Measurements from ENCODE around the gene ZC2HC1C. TPM values are rescaled to one million over a fixed set of nuclear protein-coding genes. Genes with fewer than 3 reads are reported as not detected.

ZC2HC1C gene
- total RNA-seq, 1 donor = 1.1 TPM

DNA sequence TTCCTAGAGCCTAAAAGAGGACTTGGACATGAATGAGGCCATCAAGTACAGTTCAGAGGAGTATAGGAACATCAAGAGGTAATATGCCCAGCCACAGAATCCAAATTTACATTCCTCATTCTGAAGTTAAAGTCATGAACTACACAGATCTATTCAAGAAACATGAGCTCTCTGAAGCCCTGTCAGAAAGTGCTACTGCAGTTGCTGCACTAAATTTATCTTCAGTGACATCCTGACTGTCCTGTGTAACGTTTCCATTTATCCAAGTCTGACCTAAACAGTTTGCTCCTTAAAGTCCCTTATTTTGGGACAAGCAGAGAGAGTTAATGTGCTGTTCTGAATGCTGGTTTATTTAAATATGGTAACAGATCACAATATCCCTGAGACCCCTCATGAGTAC is 29.2 kb downstream of the ZC2HC1C start:
- no peak for DNase-seq (ENCODE audit: insufficient read length, low spot score, missing footprints)
- Histone ChIP-seq H3K27ac (ENCODE audit: low read depth, low read length) (no peak overlapping the region), H3K4me3 (ENCODE audit: insufficient read depth, low read length) (no peak overlapping the region)

GRCh38 chr14:75101491-75101890 is 32.0 kb downstream of the ZC2HC1C start:
- Histone ChIP-seq H4K20me1 (ENCODE audit: insufficient read depth, low read length) (peaks cover 6% of the 10 kb centered on the region), H3K4me1 (ENCODE audit: insufficient read depth, low read length) (no peaks in the 10 kb centered on the region), H3K4me3 (ENCODE audit: insufficient read depth, low read length) (no peak overlapping the region), H3K27ac (ENCODE audit: low read depth, low read length) (no peak overlapping the region), H3K36me3 (ENCODE audit: insufficient read depth, low read length) (peaks cover 75% of the 10 kb centered on the region), H2AFZ (ENCODE audit: low read length) (no peak overlapping the region), H3K79me2 (ENCODE audit: insufficient read depth, low read length) (no peaks in the 10 kb centered on the region), H3K4me2 (ENCODE audit: insufficient read depth, low read length) (no peak overlapping the region), H3K9me3 (ENCODE audit: low read depth, low read length) (no peaks in the 10 kb centered on the region), H3K27me3 (ENCODE audit: insufficient read depth, low read length) (no peaks in the 10 kb centered on the region)
- DNase-seq (ENCODE audit: insufficient read length, low spot score, missing footprints) = peak; percentile 36
- TF ChIP-seq, protein P1, sequence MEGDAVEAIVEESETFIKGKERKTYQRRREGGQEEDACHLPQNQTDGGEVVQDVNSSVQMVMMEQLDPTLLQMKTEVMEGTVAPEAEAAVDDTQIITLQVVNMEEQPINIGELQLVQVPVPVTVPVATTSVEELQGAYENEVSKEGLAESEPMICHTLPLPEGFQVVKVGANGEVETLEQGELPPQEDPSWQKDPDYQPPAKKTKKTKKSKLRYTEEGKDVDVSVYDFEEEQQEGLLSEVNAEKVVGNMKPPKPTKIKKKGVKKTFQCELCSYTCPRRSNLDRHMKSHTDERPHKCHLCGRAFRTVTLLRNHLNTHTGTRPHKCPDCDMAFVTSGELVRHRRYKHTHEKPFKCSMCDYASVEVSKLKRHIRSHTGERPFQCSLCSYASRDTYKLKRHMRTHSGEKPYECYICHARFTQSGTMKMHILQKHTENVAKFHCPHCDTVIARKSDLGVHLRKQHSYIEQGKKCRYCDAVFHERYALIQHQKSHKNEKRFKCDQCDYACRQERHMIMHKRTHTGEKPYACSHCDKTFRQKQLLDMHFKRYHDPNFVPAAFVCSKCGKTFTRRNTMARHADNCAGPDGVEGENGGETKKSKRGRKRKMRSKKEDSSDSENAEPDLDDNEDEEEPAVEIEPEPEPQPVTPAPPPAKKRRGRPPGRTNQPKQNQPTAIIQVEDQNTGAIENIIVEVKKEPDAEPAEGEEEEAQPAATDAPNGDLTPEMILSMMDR (IDR thresholded peaks at IDR 0.05; ENCODE audit: extremely low read depth, low read depth, low read length) = no peak

More for the DNA sequence above, 29.2 kb downstream of the ZC2HC1C start:
- Histone ChIP-seq H3K4me2 (ENCODE audit: insufficient read depth, low read length) (no peak overlapping the region), H3K4me1 (ENCODE audit: insufficient read depth, low read length) (peaks cover 4% of the 10 kb centered on the region), H3K9me3 (ENCODE audit: low read depth, low read length) (no peaks in the 10 kb centered on the region), H3K36me3 (ENCODE audit: insufficient read depth, low read length) (peaks cover 74% of the 10 kb centered on the region), H3K79me2 (ENCODE audit: insufficient read depth, low read length) (no peaks in the 10 kb centered on the region), H3K27me3 (ENCODE audit: insufficient read depth, low read length) (no peaks in the 10 kb centered on the region), H4K20me1 (ENCODE audit: insufficient read depth, low read length) (peaks cover 6% of the 10 kb centered on the region), H2AFZ (ENCODE audit: low read length) (no peak overlapping the region)
- TF ChIP-seq, protein P1 (IDR thresholded peaks at IDR 0.05; ENCODE audit: extremely low read depth, low read depth, low read length) = no peak

DNA sequence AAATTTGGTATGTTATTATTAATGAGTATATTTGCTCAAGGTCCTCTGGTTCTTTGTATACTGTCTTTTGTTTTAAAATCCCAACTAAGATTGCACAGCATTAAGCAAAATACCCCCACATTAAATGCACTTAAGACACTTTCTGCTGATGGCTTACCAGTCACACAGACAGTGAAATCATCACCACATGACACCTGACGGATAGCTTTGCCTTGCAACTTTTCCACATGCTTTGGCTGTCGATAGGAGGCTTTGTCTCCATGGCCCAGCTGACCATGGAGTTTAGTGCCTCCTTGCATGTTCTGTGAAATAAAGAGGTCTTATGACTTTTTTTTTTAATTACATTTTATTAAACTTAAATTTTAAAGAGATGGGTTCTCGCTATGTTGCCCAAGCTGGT is 37.7 kb downstream of the ZC2HC1C start:
- H3K4me1 ChIP-seq (ENCODE audit: insufficient read depth, low read length) = no peaks in the 10 kb centered on the region
- peaks cover 75% of the 10 kb centered on the region for H3K36me3 ChIP-seq (ENCODE audit: insufficient read depth, low read length)
- TF ChIP-seq, protein P1 (IDR thresholded peaks at IDR 0.05; ENCODE audit: extremely low read depth, low read depth, low read length) = no peak
- no peaks in the 10 kb centered on the region for H3K9me3 ChIP-seq (ENCODE audit: low read depth, low read length)
- H3K27me3 ChIP-seq (ENCODE audit: insufficient read depth, low read length) = no peaks in the 10 kb centered on the region
- no peaks in the 10 kb centered on the region for H3K79me2 ChIP-seq (ENCODE audit: insufficient read depth, low read length)
- H4K20me1 ChIP-seq (ENCODE audit: insufficient read depth, low read length) = no peaks in the 10 kb centered on the region
- DNase-seq (ENCODE audit: insufficient read length, low spot score, missing footprints) = peak; percentile 50
- no peak overlapping the region for H2AFZ ChIP-seq (ENCODE audit: low read length)
- no peak overlapping the region for H3K4me2 ChIP-seq (ENCODE audit: insufficient read depth, low read length)
- H3K27ac ChIP-seq (ENCODE audit: low read depth, low read length) = no peak overlapping the region
- no peak overlapping the region for H3K4me3 ChIP-seq (ENCODE audit: insufficient read depth, low read length)

GRCh38 chr14:75109877-75110276 is 40.4 kb downstream of the ZC2HC1C start:
- no peaks in the 10 kb centered on the region for H3K27me3 ChIP-seq (ENCODE audit: insufficient read depth, low read length)
- no peaks in the 10 kb centered on the region for H3K4me1 ChIP-seq (ENCODE audit: insufficient read depth, low read length)
- no peak overlapping the region for H2AFZ ChIP-seq (ENCODE audit: low read length)
- H3K9me3 ChIP-seq (ENCODE audit: low read depth, low read length) = no peaks in the 10 kb centered on the region
- TF ChIP-seq, protein P1 (IDR thresholded peaks at IDR 0.05; ENCODE audit: extremely low read depth, low read depth, low read length) = no peak
- H3K4me3 ChIP-seq (ENCODE audit: insufficient read depth, low read length) = no peak overlapping the region
- H3K79me2 ChIP-seq (ENCODE audit: insufficient read depth, low read length) = no peaks in the 10 kb centered on the region
- no peak overlapping the region for H3K4me2 ChIP-seq (ENCODE audit: insufficient read depth, low read length)
- no peak for DNase-seq (ENCODE audit: insufficient read length, low spot score, missing footprints)
- H3K36me3 ChIP-seq (ENCODE audit: insufficient read depth, low read length) = peaks cover 86% of the 10 kb centered on the region
- no peaks in the 10 kb centered on the region for H4K20me1 ChIP-seq (ENCODE audit: insufficient read depth, low read length)
- no peak overlapping the region for H3K27ac ChIP-seq (ENCODE audit: low read depth, low read length)

All from osteoblast (primary cell).